HepG2 (cell line): ENCODE results near the gene MROH2A. TPM values are rescaled to one million over a fixed set of nuclear protein-coding genes. Genes with fewer than 3 reads are reported as not detected.

ENCODE experiments used
- ATAC-seq: fragments of 200-7000 bp; cut with Tn5 transposase; 3 replicates; pipeline ENCODE4 v1.9.1; 2020; ENCODE audit warnings: mild to moderate bottlenecking, moderate library complexity
- BruUV-seq: library from RNA; stranded (reverse); fragments of 400-500 nt; replicated peaks from 2 replicates; lab custom pipeline; 2021; lab: Mats Ljungman, UMichigan
- CTCF ChIA-PET: fragments of 300-600 bp; formaldehyde crosslinking; extraction: SDS; loops from one replicate; lab custom pipeline; 2021; ENCODE audit warnings: low total read pairs, inconsistent platforms, low intra/inter-chr PET ratio; lab: Yijun Ruan, JAX
- POLR2A ChIA-PET: fragments of 350-600 bp; sonication (Branson Sonifier 250); formaldehyde crosslinking; loops from one replicate; lab custom pipeline; 2020; ENCODE audit warnings: antibody characterized with exemption, inconsistent platforms; lab: Yijun Ruan, JAX
- DNase-seq: peaks from one replicate; pipeline ENCODE4 v3.0.0-alpha.2; 2015; ENCODE audit warnings: low spot score
- FAIRE-seq: peaks from 3 replicates; lab custom pipeline; 2011; peaks lifted over from hg19 to GRCh38; lab: Jason Lieb, UNC
- H2AFZ ChIP-seq: one replicate; pipeline ENCODE4 v1.6.1; 2011; ENCODE audit warnings: low read length, inconsistent platforms
- H3K27ac ChIP-seq: fragments of 300-600 bp; 3 replicates; pipeline ENCODE4 v1.8.0; 2011; ENCODE audit warnings: mixed run types, mild to moderate bottlenecking, mixed read lengths, low read length, inconsistent platforms; ENCODE audit not compliant: insufficient read depth; ENCODE audit errors: extremely low read length
- H3K27me3 ChIP-seq, 2 experiments: fragments of 200-600 bp in 1 of 2; 2 replicates in 1 of 2; 3 replicates in 1 of 2; pipeline versions ENCODE4 v1.6.0 to v1.8.0; 2011; ENCODE audit warnings: low read length in 2 of 2, mild to moderate bottlenecking in 2 of 2, moderate library complexity in 2 of 2, inconsistent platforms in 1 of 2; ENCODE audit not compliant: insufficient read depth in 2 of 2, control insufficient read depth in 1 of 2
- H3K36me3 ChIP-seq, 2 experiments: fragments of 200-600 bp in 1 of 2; replicated peaks in 1 of 2; 2 replicates in 1 of 2; 3 replicates in 1 of 2; pipeline versions ENCODE4 v1.5.1 to v1.8.0; 2011; ENCODE audit warnings: low read length in 2 of 2, inconsistent platforms in 1 of 2; ENCODE audit not compliant: insufficient read depth in 2 of 2, control insufficient read depth in 1 of 2
- H3K4me1 ChIP-seq: 2 replicates; pipeline ENCODE4 v1.5.1; 2012; ENCODE audit warnings: low read length, inconsistent platforms; ENCODE audit not compliant: insufficient read depth
- H3K4me2 ChIP-seq: 2 replicates; pipeline ENCODE4 v1.6.0; 2011; ENCODE audit warnings: low read depth, low read length, inconsistent platforms
- H3K4me3 ChIP-seq, 3 experiments: fragments of 200-600 bp in 1 of 3; sonication (generic), shearing (Covaris generic) in 1 of 3; replicated peaks in 1 of 3; 2 replicates each; pipeline ENCODE4 v1.5.1; 2011 to 2016; ENCODE audit warnings: low read length in 3 of 3, inconsistent platforms in 2 of 3, low read depth in 2 of 3, mild to moderate bottlenecking in 2 of 3, control low read depth in 1 of 3, mixed read lengths in 1 of 3; ENCODE audit not compliant: insufficient read depth in 1 of 3
- H3K79me2 ChIP-seq: one replicate; pipeline ENCODE4 v1.6.1; 2011; ENCODE audit warnings: low read length, inconsistent platforms; ENCODE audit not compliant: insufficient read depth
- H3K9ac ChIP-seq: 2 replicates; pipeline ENCODE4 v1.6.0; 2011; ENCODE audit warnings: mild to moderate bottlenecking, low read depth, low read length, inconsistent platforms; ENCODE audit not compliant: insufficient read depth
- H3K9me3 ChIP-seq: 2 replicates; pipeline ENCODE4 v1.5.1; 2012; ENCODE audit warnings: mild to moderate bottlenecking, low read length
- H4K20me1 ChIP-seq: 2 replicates; pipeline ENCODE4 v1.6.0; 2011; ENCODE audit warnings: inconsistent platforms, mild to moderate bottlenecking, low read length, moderate library complexity; ENCODE audit not compliant: insufficient read depth
- CENPX ChIP-seq: sonication (generic); formaldehyde crosslinking; IDR thresholded peaks from 2 replicates; pipeline ENCODE4 v1.9.0; 2021; ENCODE audit warnings: mild to moderate bottlenecking, missing genetic modification reagents, moderate library complexity
- CHD4 ChIP-seq: fragments of 200-600 bp; sonication (generic); IDR thresholded peaks from 2 replicates; pipeline ENCODE4 v1.7.0; 2017; ENCODE audit warnings: mild to moderate bottlenecking, low read length, borderline replicate concordance
- CREB3 ChIP-seq: sonication (generic); formaldehyde crosslinking; IDR thresholded peaks from 2 replicates; pipeline ENCODE4 v1.5.0; 2020; ENCODE audit warnings: missing genetic modification reagents
- FOSL1 ChIP-seq: sonication (generic); formaldehyde crosslinking; IDR thresholded peaks from 2 replicates; pipeline ENCODE4 v1.9.0; 2021; ENCODE audit warnings: missing genetic modification reagents, borderline replicate concordance
- FOXA3 ChIP-seq: IDR thresholded peaks from 2 replicates; pipeline ENCODE4 v1.6.1; 2016; ENCODE audit warnings: missing genetic modification reagents, missing compliant biosample characterization
- HNRNPK ChIP-seq: fragments of 200-400 bp; formaldehyde crosslinking; IDR thresholded peaks from 2 replicates; pipeline ENCODE4 v1.6.1; 2018; ENCODE audit warnings: low read length, low read depth, moderate library complexity, mild to moderate bottlenecking; ENCODE audit not compliant: poor library complexity, severe bottlenecking
- ISL2 ChIP-seq: sonication (generic); formaldehyde crosslinking; IDR thresholded peaks from 2 replicates; pipeline ENCODE4 v1.5.0; 2020; ENCODE audit warnings: missing genetic modification reagents
- NFIC ChIP-seq: IDR thresholded peaks from 2 replicates; pipeline ENCODE4 v1.6.1; 2012; ENCODE audit warnings: mild to moderate bottlenecking, low read length, inconsistent platforms
- RNF219 ChIP-seq: sonication (generic); formaldehyde crosslinking; IDR thresholded peaks from 2 replicates; pipeline ENCODE4 v1.5.0; 2020; ENCODE audit warnings: mild to moderate bottlenecking, missing genetic modification reagents
- ZNF142 ChIP-seq: sonication (generic); formaldehyde crosslinking; IDR thresholded peaks from 2 replicates; pipeline ENCODE4 v1.4.0; 2020; ENCODE audit warnings: missing genetic modification reagents
- ZNF576 ChIP-seq: sonication (generic); formaldehyde crosslinking; IDR thresholded peaks from 2 replicates; pipeline ENCODE4 v1.4.0; 2020; ENCODE audit warnings: mild to moderate bottlenecking, missing genetic modification reagents
- ZNF770 ChIP-seq: sonication (generic); formaldehyde crosslinking; IDR thresholded peaks from 2 replicates; pipeline ENCODE4 v1.5.0; 2020; ENCODE audit warnings: mild to moderate bottlenecking, missing genetic modification reagents
- WGBS: methylation state at CpG from one replicate; pipeline ENCODE4 v1.1.6; 2017; ENCODE audit warnings: low lambda C conversion rate; 5-methylcytosine and 5-hydroxymethylcytosine counted together
- in situ Hi-C: cut with HindIII; loops from 2 replicates; pipeline ENCODE4 v1.10.0; 2017; ENCODE audit warnings: low pct_unique_long_range_greater_than_20kb; ENCODE audit not compliant: extremely low pct_ligation_motif_present
- intact Hi-C: fragments of 100-400 bp; cut with micrococcal nuclease; formaldehyde crosslinking; loops from one replicate; pipeline ENCODE4 v1.10.0; 2022; ENCODE audit not compliant: unreplicated experiment
- polyA plus RNA-seq, 8 experiments: library from polyadenylated mRNA; depleted of rRNA in 3 of 8; stranded (reverse) in 7 of 8; unstranded in 1 of 8; fragments of >200 nt; fragmentation: Illumina TruSeq in 4 of 8; extraction: Trizol in 4 of 8; gene quantifications; 2 replicates each; pipeline versions ENCODE4 v1.2.1 to v1.2.3, GENCODE V29; 2011 to 2016; ENCODE audit warnings: low read depth in 4 of 8, missing spikeins in 1 of 8, mixed read lengths in 1 of 8; ENCODE audit not compliant: insufficient read depth in 1 of 8
- total RNA-seq, 5 experiments: library from RNA; depleted of rRNA; stranded (reverse); fragments of >200 nt; fragmentation: Illumina TruSeq; extraction: Trizol; gene quantifications; 2 replicates each; pipeline ENCODE4 v1.2.3, GENCODE V29; 2016; ENCODE audit warnings: low read depth in 1 of 5

The MROH2A gene
- total and polyA plus RNA-seq, 2 of the 13 experiments (the other 11 are each of a cell fraction or from before 2014, with no cell fraction given), result 0.03 to 0.04 TPM

- no TSS peak for BruUV-seq
- H3K4me1 ChIP-seq, result peaks cover 13% of the 10 kb centered on the region; the same call in 1 of the 2 replicates
- no peak overlapping the region for H3K4me2 ChIP-seq
- H3K4me3 ChIP-seq, result no peak overlapping the region
- no peaks in the 10 kb centered on the region for H3K9me3 ChIP-seq
- no peak overlapping the region for H3K27ac ChIP-seq
- ATAC-seq (no peak), DNase-seq (no peak), FAIRE-seq (no peak)
- peaks cover 22% of the 10 kb centered on the region for H3K79me2 ChIP-seq
- no peaks in the 10 kb centered on the region for H3K27me3 ChIP-seq
- ChIA-PET POLR2A (no interaction called here), CTCF (no interaction called here)
- 94% methylated on average over 19 of the region's 19 CpGs for WGBS
- H3K36me3 ChIP-seq, result peaks cover 69 to 98% of the 10 kb centered on the region in 2 experiments
- peaks cover 7% of the 10 kb centered on the region; the same call in 1 of the 2 replicates for H4K20me1 ChIP-seq
- no peak overlapping the region for H3K9ac ChIP-seq
- intact Hi-C loops (no loop called here), in situ Hi-C loops (loop anchor here (25.0 kb wide), 1 partner anchor 532 kb away; the partner anchor contains the start of gene SAG)
- H2AFZ ChIP-seq, result no peak overlapping the region
- TF ChIP-seq HNRNPK (no peak), ZNF770 (CRISPR knock-in tag) (no peak), ZNF142 (CRISPR knock-in tag) (no peak), CREB3 (CRISPR knock-in tag) (no peak), NFIC (no peak), CENPX (CRISPR knock-in tag) (no peak), ZNF576 (CRISPR knock-in tag) (no peak), ISL2 (CRISPR knock-in tag) (no peak), FOXA3 (CRISPR knock-in tag) (no peak), RNF219 (CRISPR knock-in tag) (no peak), FOSL1 (no peak), CHD4 (no peak)
Measured at GRCh38 chr2:233844064-233844807, 66.1 kb downstream of the MROH2A start.
